OCI-LY7 (cell line): ENCODE results near the gene TPRG1.

ENCODE experiments used
- EZH2phosphoT487 ChIP-seq: fragments of 200-600 bp; sonication (generic); IDR thresholded peaks from 2 replicates; pipeline ENCODE4 v1.6.1; 2018; ENCODE audit warnings: low read depth, borderline replicate concordance, mild to moderate bottlenecking, mixed run types, antibody characterized with exemption, low read length, moderate library complexity, mixed read lengths
- TF ChIP-seq, protein P1 (sequence below): fragments of 200-600 bp; sonication (generic); conservative IDR thresholded peaks from 2 replicates; pipeline ENCODE4 v1.5.1; 2014; ENCODE audit warnings: mild to moderate bottlenecking, antibody characterized with exemption, low read length, moderate library complexity, mixed read lengths

DNA sequence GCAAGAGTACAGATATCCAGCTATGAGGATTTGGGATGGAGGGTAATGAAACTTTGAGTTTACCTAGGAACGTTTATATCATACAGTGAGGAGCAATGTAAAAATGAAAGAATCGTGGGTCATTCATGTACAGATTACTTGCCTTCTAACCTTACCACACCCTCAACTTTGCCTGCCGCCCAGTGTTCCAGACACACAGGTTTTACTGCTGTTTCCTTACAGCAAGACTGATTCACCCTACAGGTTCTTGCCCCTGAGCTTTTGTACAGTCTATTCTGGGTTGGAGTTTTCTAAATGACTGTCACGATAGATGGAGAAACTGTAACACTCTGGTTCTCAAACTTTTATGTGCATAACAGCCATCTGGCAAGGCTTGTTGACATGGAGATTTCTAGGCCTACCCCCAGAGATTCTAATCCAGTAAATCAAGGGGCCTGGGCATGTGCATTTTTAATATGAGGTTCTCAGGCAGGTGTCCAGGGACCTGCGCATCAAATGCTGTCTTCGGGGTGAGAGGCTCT, 6.6 kb upstream of the TPRG1 start:
- TF ChIP-seq, protein P1, sequence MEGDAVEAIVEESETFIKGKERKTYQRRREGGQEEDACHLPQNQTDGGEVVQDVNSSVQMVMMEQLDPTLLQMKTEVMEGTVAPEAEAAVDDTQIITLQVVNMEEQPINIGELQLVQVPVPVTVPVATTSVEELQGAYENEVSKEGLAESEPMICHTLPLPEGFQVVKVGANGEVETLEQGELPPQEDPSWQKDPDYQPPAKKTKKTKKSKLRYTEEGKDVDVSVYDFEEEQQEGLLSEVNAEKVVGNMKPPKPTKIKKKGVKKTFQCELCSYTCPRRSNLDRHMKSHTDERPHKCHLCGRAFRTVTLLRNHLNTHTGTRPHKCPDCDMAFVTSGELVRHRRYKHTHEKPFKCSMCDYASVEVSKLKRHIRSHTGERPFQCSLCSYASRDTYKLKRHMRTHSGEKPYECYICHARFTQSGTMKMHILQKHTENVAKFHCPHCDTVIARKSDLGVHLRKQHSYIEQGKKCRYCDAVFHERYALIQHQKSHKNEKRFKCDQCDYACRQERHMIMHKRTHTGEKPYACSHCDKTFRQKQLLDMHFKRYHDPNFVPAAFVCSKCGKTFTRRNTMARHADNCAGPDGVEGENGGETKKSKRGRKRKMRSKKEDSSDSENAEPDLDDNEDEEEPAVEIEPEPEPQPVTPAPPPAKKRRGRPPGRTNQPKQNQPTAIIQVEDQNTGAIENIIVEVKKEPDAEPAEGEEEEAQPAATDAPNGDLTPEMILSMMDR, result no peak
- no peak for TF ChIP-seq EZH2phosphoT487
